ENCODE results near the gene DEFB128. TPM values are rescaled to one million over a fixed set of nuclear protein-coding genes. Genes with fewer than 3 reads are reported as not detected.

Gene DEFB128
- total and polyA plus RNA-seq, 7 experiments from 2014 or later, result not detected

Other genes starting within 250 kb of the DEFB128 start
- gene DEFB125, start 102.0 kb downstream of the DEFB128 start, total RNA-seq, result not detected
- not detected for gene DEFB125, start 102.0 kb downstream of the DEFB128 start, polyA plus RNA-seq
- gene DEFB126, start 47.1 kb downstream of the DEFB128 start, total RNA-seq, result not detected
- gene DEFB126, start 47.1 kb downstream of the DEFB128 start, polyA plus RNA-seq, result not detected
- gene DEFB127, start 32.3 kb downstream of the DEFB128 start, total RNA-seq, result not detected
- gene DEFB127, start 32.3 kb downstream of the DEFB128 start, polyA plus RNA-seq, result not detected
- gene DEFB129, start 37.5 kb upstream of the DEFB128 start, total RNA-seq, result not detected
- gene DEFB129, start 37.5 kb upstream of the DEFB128 start, polyA plus RNA-seq, result not detected
- gene DEFB132, start 68.0 kb upstream of the DEFB128 start, total RNA-seq, result not detected
- not detected for gene DEFB132, start 68.0 kb upstream of the DEFB128 start, polyA plus RNA-seq
- gene C20orf96, start 101.0 kb upstream of the DEFB128 start, total RNA-seq, result 1 to 10 TPM; 3.4 to 5.7 (median 4.8) TPM
- gene C20orf96, start 101.0 kb upstream of the DEFB128 start, polyA plus RNA-seq, result 1 to 10 TPM in 1 of 2 donors, under 1 TPM in 1; 0.86 to 1.1 TPM
- gene ZCCHC3, start 107.9 kb upstream of the DEFB128 start, total RNA-seq, result 10 to 100 TPM; 14.6 to 31.9 (median 27.1) TPM
- gene ZCCHC3, start 107.9 kb upstream of the DEFB128 start, polyA plus RNA-seq, result 10 to 100 TPM in 1 of 2 donors, 1 to 10 TPM in 1; 5.6 to 15.3 TPM
- gene SOX12, start 135.8 kb upstream of the DEFB128 start, total RNA-seq, result 10 to 100 TPM in 3 of 5 experiments, 1 to 10 TPM in 2; 4.6 to 15.1 (median 12.3) TPM
- gene SOX12, start 135.8 kb upstream of the DEFB128 start, polyA plus RNA-seq, result 1 to 10 TPM in 1 of 2 donors, under 1 TPM in 1; 0.89 to 1.3 TPM
- gene NRSN2, start 157.4 kb upstream of the DEFB128 start, total RNA-seq, result 1 to 10 TPM in 3 of 5 experiments, under 1 TPM in 2; 0.24 to 2.1 (median 1.3) TPM
- gene NRSN2, start 157.4 kb upstream of the DEFB128 start, polyA plus RNA-seq, result 1 to 10 TPM; 1.3 to 1.8 TPM
- gene TRIB3, start 191.0 kb upstream of the DEFB128 start, total RNA-seq, result 10 to 100 TPM in 1 of 5 experiments, 1 to 10 TPM in 4; 2.4 to 27.7 (median 9.4) TPM
- gene TRIB3, start 191.0 kb upstream of the DEFB128 start, polyA plus RNA-seq, result 10 to 100 TPM; 12.6 to 16.0 TPM
- 100 to 1,000 TPM in 1 of 5 experiments, 10 to 100 TPM in 4; 70.3 to 153 (median 96.9) TPM for gene RBCK1, start 218.6 kb upstream of the DEFB128 start, total RNA-seq
- gene RBCK1, start 218.6 kb upstream of the DEFB128 start, polyA plus RNA-seq, result 10 to 100 TPM; 80.1 to 98.1 TPM